ENCODE data around the gene LRRC7.
"Not testable (repeated sequence)": the region's sequence is repeated elsewhere in the genome, so short reads cannot be mapped to it uniquely, and the experiment has no call there.

GRCh38 chr1:69717834-69718233 lies 150.1 kb downstream of the LRRC7 start:
- TF ChIP-seq POLR2A, CTCF (IDR thresholded peaks at IDR 0.05): not testable (repeated sequence)
